Smooth muscle cell (in vitro differentiated cells): ENCODE data around the gene DCUN1D5. TPM values are rescaled to one million over a fixed set of nuclear protein-coding genes. Genes with fewer than 3 reads are reported as not detected.

ENCODE experiments used
- DNase-seq: peaks from one replicate; lab custom pipeline; 2025; ENCODE audit not compliant: unreplicated experiment; lab: John Stamatoyannopoulos, UW
- H2AFZ ChIP-seq: fragments of 200-600 bp; sonication (generic); 2 replicates; pipeline ENCODE4 v1.6.0; 2016; ENCODE audit warnings: antibody characterized with exemption, low read depth, mild to moderate bottlenecking
- H3F3A ChIP-seq: fragments of 200-600 bp; sonication (generic); 2 replicates; pipeline ENCODE4 v1.6.0; 2017; ENCODE audit warnings: antibody characterized with exemption, low read depth
- H3K27ac ChIP-seq: fragments of 200-600 bp; sonication (generic); 2 replicates; pipeline ENCODE4 v1.5.1; 2016; ENCODE audit warnings: low read depth, mild to moderate bottlenecking
- H3K27me3 ChIP-seq: fragments of 200-600 bp; sonication (generic); 2 replicates; pipeline ENCODE4 v1.6.1; 2016; ENCODE audit warnings: low read depth, mild to moderate bottlenecking
- H3K36me3 ChIP-seq: fragments of 200-600 bp; sonication (generic); 2 replicates; pipeline ENCODE4 v1.5.1; 2016; ENCODE audit warnings: low read depth
- H3K4me1 ChIP-seq: fragments of 200-600 bp; sonication (generic); 2 replicates; pipeline ENCODE4 v1.5.1; 2016; ENCODE audit warnings: low read depth
- H3K4me2 ChIP-seq: fragments of 200-600 bp; sonication (generic); 2 replicates; pipeline ENCODE4 v1.6.0; 2016; ENCODE audit warnings: mild to moderate bottlenecking
- H3K4me3 ChIP-seq: fragments of 200-600 bp; sonication (generic); 2 replicates; pipeline ENCODE4 v1.5.1; 2016; ENCODE audit warnings: mild to moderate bottlenecking
- H3K79me2 ChIP-seq: fragments of 200-600 bp; sonication (generic); 2 replicates; pipeline ENCODE4 v1.6.0; 2016; ENCODE audit warnings: low read depth, mild to moderate bottlenecking
- H3K9ac ChIP-seq: fragments of 200-600 bp; sonication (generic); 2 replicates; pipeline ENCODE4 v1.6.0; 2016; ENCODE audit warnings: low read depth
- H3K9me3 ChIP-seq: fragments of 200-600 bp; sonication (generic); replicated peaks from 2 replicates; pipeline ENCODE4 v1.5.1; 2016; ENCODE audit warnings: low read depth
- H4K20me1 ChIP-seq: fragments of 200-600 bp; sonication (generic); 2 replicates; pipeline ENCODE4 v1.6.0; 2016; ENCODE audit warnings: low read depth
- CTCF ChIP-seq: fragments of 200-600 bp; sonication (generic); IDR thresholded peaks from 2 replicates; pipeline ENCODE4 v1.5.1; 2017; ENCODE audit warnings: borderline replicate concordance, mild to moderate bottlenecking, antibody characterized with exemption; ENCODE audit not compliant: insufficient read depth, poor library complexity, severe bottlenecking
- WGBS: methylation state at CpG from one replicate; pipeline ENCODE4 v1.1.7; 2016; ENCODE audit warnings: low lambda C conversion rate; 5-methylcytosine and 5-hydroxymethylcytosine counted together
- polyA plus RNA-seq: library from polyadenylated mRNA; unstranded; fragments of >200 nt; fragmentation: Nextera tagmentation; extraction: Ambion mirVana; gene quantifications from 2 replicates; pipeline ENCODE4 v1.2.1, GENCODE V29; 2016
- total RNA-seq: library from RNA; depleted of rRNA; stranded (reverse); fragments of >200 nt; gene quantifications from 2 replicates; pipeline ENCODE4 v1.2.3, GENCODE V29; 2014

The DCUN1D5 gene
- total and polyA plus RNA-seq, 2 experiments from 2014 or later = 72.0 to 88.1 TPM

- Histone ChIP-seq H3F3A (no peaks in the 10 kb centered on the region), H3K4me3 (peak within 1 kb of the TSS; percentile 85), H3K27ac (peak within 1 kb of the TSS; percentile 84), H3K4me2 (peak within 1 kb of the TSS; percentile 88), H2AFZ (peak within 1 kb of the TSS; percentile 99), H3K9me3 (no peaks in the 10 kb centered on the region), H3K27me3 (no peaks in the 10 kb centered on the region), H3K36me3 (no peaks in the 10 kb centered on the region), H3K4me1 (peaks cover 8% of the 10 kb centered on the region), H3K79me2 (no peaks in the 10 kb centered on the region), H4K20me1 (no peaks in the 10 kb centered on the region), H3K9ac (peak within 1 kb of the TSS; percentile 75)
- TF ChIP-seq CTCF = peak; percentile 35
- peak; percentile 53 for DNase-seq
- WGBS = 2% methylated on average over 53 of the region's 53 CpGs
These were observed 17.2 kb upstream of the DCUN1D5 start, which contains the start of gene DYNC2H1 for GRCh38 chr11:103108933-103109817. Gene DYNC2H1, plus strand, starts transcription at chr11:103109426. Its CDS starts 149 bp downstream, at chr11:103109575.

- Histone ChIP-seq H4K20me1 (no peaks in the 10 kb centered on the region), H3K4me2 (no peak overlapping the region), H3K9ac (no peak overlapping the region), H2AFZ (no peak overlapping the region), H3F3A (no peaks in the 10 kb centered on the region), H3K27ac (no peak overlapping the region), H3K36me3 (no peaks in the 10 kb centered on the region), H3K9me3 (no peaks in the 10 kb centered on the region), H3K4me3 (no peak overlapping the region), H3K27me3 (peaks cover 26% of the 10 kb centered on the region), H3K79me2 (no peaks in the 10 kb centered on the region), H3K4me1 (no peaks in the 10 kb centered on the region)
- DNase-seq = no peak
- no peak for TF ChIP-seq CTCF
These were observed 5.3 kb upstream of the DCUN1D5 start for GRCh38 chr11:103097279-103097678.

- TF ChIP-seq CTCF = no peak
- Histone ChIP-seq H3K4me2 (peak overlapping the region; percentile 95), H2AFZ (peak overlapping the region; percentile 81), H3K27me3 (peaks cover 24% of the 10 kb centered on the region), H3K79me2 (peaks cover 57% of the 10 kb centered on the region), H3K36me3 (no peaks in the 10 kb centered on the region), H3F3A (no peaks in the 10 kb centered on the region), H3K4me3 (peak overlapping the region; percentile 96), H3K4me1 (peaks cover 22% of the 10 kb centered on the region), H3K9ac (peak overlapping the region; percentile 95), H3K27ac (peak overlapping the region; percentile 92), H3K9me3 (no peaks in the 10 kb centered on the region), H4K20me1 (peaks cover 38% of the 10 kb centered on the region)
- DNase-seq = no peak
- WGBS = under 1% methylated on average over 26 of the region's 26 CpGs
These were observed 728 bp downstream of the DCUN1D5 start for GRCh38 chr11:103091064-103091800.
